ENCODE data around the gene ANKRD37. TPM values are rescaled to one million over a fixed set of nuclear protein-coding genes. Genes with fewer than 3 reads are reported as not detected.
A peak's percentile ranks its signal among the peaks of the same experiment; 100 is the strongest.

ANKRD37 gene, protein sequence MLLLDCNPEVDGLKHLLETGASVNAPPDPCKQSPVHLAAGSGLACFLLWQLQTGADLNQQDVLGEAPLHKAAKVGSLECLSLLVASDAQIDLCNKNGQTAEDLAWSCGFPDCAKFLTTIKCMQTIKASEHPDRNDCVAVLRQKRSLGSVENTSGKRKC
- total RNA-seq (3.3 and 6.2 TPM in 2 replicates), polyA plus RNA-seq (1.7 and 3.6 TPM in 2 replicates), polyA minus RNA-seq (ENCODE audit: low replicate concordance) (4.4 and 7.8 TPM in 2 replicates)
- 2.7 and 4.1 TPM in 2 replicates for polyA plus RNA-seq (2012)

- Histone ChIP-seq H3K27ac (ENCODE audit: insufficient read depth, low read length) (peak within 1 kb of the TSS; percentile 92), H2AFZ (ENCODE audit: low read length) (peak within 1 kb of the TSS; percentile 75), H3K36me3 (ENCODE audit: control insufficient read depth, insufficient read depth, low read length) (no peaks in the 10 kb centered on the region), H3K9ac (ENCODE audit: insufficient read depth, low read length) (peak within 1 kb of the TSS; percentile 82), H3K4me2 (ENCODE audit: extremely low read depth, insufficient read depth, low read length) (peak within 1 kb of the TSS; percentile 96), H3K79me2 (ENCODE audit: control insufficient read depth, insufficient read depth, low read length) (no peaks in the 10 kb centered on the region), H3K27me3 (ENCODE audit: control insufficient read depth, insufficient read depth, low read length) (no peaks in the 10 kb centered on the region), H3K9me3 (ENCODE audit: control insufficient read depth, insufficient read depth, low read depth, low read length) (no peaks in the 10 kb centered on the region), H3K4me1 (ENCODE audit: control insufficient read depth, extremely low read depth, insufficient read depth, low read length) (peaks cover 6% of the 10 kb centered on the region), H4K20me1 (ENCODE audit: control insufficient read depth, extremely low read depth, insufficient read depth, low read length) (no peaks in the 10 kb centered on the region), H3K4me3 (replicated peaks in 1 of 4; ENCODE audit: control extremely low read depth in 1 of 4, insufficient read depth in 1 of 4, low read depth in 3 of 4, low read length in 4 of 4) (peak within 1 kb of the TSS; percentile 66 to 83 (median 78))
- TF ChIP-seq CTCF (conservative IDR thresholded peaks at IDR 0.05 in 1 of 2, IDR thresholded peaks at IDR 0.05 in 1 of 2; ENCODE audit: low read depth in 1 of 2, low read length in 2 of 2) (no peak), EZH2 (IDR thresholded peaks at IDR 0.05; ENCODE audit: low read length, missing control alignments) (no peak)
- peak; percentile 24 to 58 for DNase-seq (ENCODE audit: low read depth in 2 of 2)
These were observed at the start of gene ANKRD37 for GRCh38 chr4:185396724-185397385. TSS of gene ANKRD37 (plus strand) at chr4:185396841. CDS start at chr4:185396924, 83 bp downstream.

DNA sequence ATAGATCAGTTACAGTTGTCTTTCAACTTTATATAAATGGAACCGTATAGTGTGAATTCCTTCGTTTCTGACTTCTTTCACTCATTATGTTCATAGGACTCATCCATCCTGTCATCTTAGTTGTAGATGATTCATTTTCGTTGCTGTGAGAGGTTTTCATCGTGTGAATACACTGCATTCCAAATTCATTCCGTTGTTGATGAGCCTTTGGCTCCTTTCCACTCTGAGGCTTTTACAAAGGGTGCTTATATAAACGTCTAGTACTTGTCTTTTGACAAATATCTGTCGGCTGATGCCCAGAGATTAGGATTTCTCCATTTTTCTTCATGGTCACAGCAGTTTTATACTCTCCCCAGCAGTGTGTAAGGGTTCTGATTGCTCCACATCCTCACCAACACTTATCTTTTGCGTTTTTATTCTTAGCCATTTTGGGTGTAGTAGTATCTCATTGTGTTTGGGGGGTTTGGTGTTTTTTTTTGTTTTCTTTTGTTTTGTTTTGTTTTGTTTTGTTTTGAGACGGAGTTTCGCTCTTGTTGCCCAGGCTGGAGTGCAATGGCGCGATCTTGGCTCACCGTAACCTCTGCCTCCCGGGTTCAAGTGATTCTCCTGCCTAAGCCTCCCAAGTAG, 49.6 kb upstream of the ANKRD37 start:
- Histone ChIP-seq H3K9ac (ENCODE audit: insufficient read depth, low read length) (no peak overlapping the region), H3K36me3 (ENCODE audit: control insufficient read depth, insufficient read depth, low read length) (no peaks in the 10 kb centered on the region), H3K4me2 (ENCODE audit: extremely low read depth, insufficient read depth, low read length) (no peak overlapping the region), H3K27ac (ENCODE audit: insufficient read depth, low read length) (no peak overlapping the region), H3K27me3 (ENCODE audit: control insufficient read depth, insufficient read depth, low read length) (no peaks in the 10 kb centered on the region), H3K9me3 (ENCODE audit: control insufficient read depth, insufficient read depth, low read depth, low read length) (no peaks in the 10 kb centered on the region), H4K20me1 (ENCODE audit: control insufficient read depth, extremely low read depth, insufficient read depth, low read length) (no peaks in the 10 kb centered on the region), H3K79me2 (ENCODE audit: control insufficient read depth, insufficient read depth, low read length) (no peaks in the 10 kb centered on the region), H2AFZ (ENCODE audit: low read length) (no peak overlapping the region), H3K4me3 (replicated peaks in 1 of 4; ENCODE audit: control extremely low read depth in 1 of 4, insufficient read depth in 1 of 4, low read depth in 3 of 4, low read length in 4 of 4) (no peak overlapping the region), H3K4me1 (ENCODE audit: control insufficient read depth, extremely low read depth, insufficient read depth, low read length) (no peaks in the 10 kb centered on the region)
- TF ChIP-seq EZH2 (IDR thresholded peaks at IDR 0.05; ENCODE audit: low read length, missing control alignments) (no peak), CTCF (conservative IDR thresholded peaks at IDR 0.05 in 1 of 2, IDR thresholded peaks at IDR 0.05 in 1 of 2; ENCODE audit: low read depth in 1 of 2, low read length in 2 of 2) (no peak)
- DNase-seq (ENCODE audit: low read depth in 2 of 2): peak; percentile 11 to 92

GRCh38 chr4:185351691-185352090, 45.0 kb upstream of the ANKRD37 start:
- Histone ChIP-seq H3K4me1 (ENCODE audit: control insufficient read depth, extremely low read depth, insufficient read depth, low read length) (no peaks in the 10 kb centered on the region), H3K36me3 (ENCODE audit: control insufficient read depth, insufficient read depth, low read length) (no peaks in the 10 kb centered on the region), H3K9ac (ENCODE audit: insufficient read depth, low read length) (no peak overlapping the region), H3K27ac (ENCODE audit: insufficient read depth, low read length) (no peak overlapping the region), H3K9me3 (ENCODE audit: control insufficient read depth, insufficient read depth, low read depth, low read length) (no peaks in the 10 kb centered on the region), H4K20me1 (ENCODE audit: control insufficient read depth, extremely low read depth, insufficient read depth, low read length) (no peaks in the 10 kb centered on the region), H3K4me3 (replicated peaks in 1 of 4; ENCODE audit: control extremely low read depth in 1 of 4, insufficient read depth in 1 of 4, low read depth in 3 of 4, low read length in 4 of 4) (no peak overlapping the region), H3K27me3 (ENCODE audit: control insufficient read depth, insufficient read depth, low read length) (no peaks in the 10 kb centered on the region), H3K79me2 (ENCODE audit: control insufficient read depth, insufficient read depth, low read length) (no peaks in the 10 kb centered on the region), H2AFZ (ENCODE audit: low read length) (no peak overlapping the region), H3K4me2 (ENCODE audit: extremely low read depth, insufficient read depth, low read length) (no peak overlapping the region)
- no peak for DNase-seq (ENCODE audit: low read depth in 2 of 2)
- TF ChIP-seq EZH2 (IDR thresholded peaks at IDR 0.05; ENCODE audit: low read length, missing control alignments): no peak
- TF ChIP-seq CTCF (conservative IDR thresholded peaks at IDR 0.05 in 1 of 2, IDR thresholded peaks at IDR 0.05 in 1 of 2; ENCODE audit: low read depth in 1 of 2, low read length in 2 of 2): no peak
